SW 1271 (cell line): ENCODE data around the gene RPS10.

Experiments
- DNase-seq, 2 experiments: peaks; one replicate each; lab custom pipeline; 2025; lab: John Stamatoyannopoulos, UW

Gene RPS10

GRCh38 chr6:34370361-34370760 lies 55.5 kb downstream of the RPS10 start:
- no peak for DNase-seq

GRCh38 chr6:34369385-34369784 lies 56.5 kb downstream of the RPS10 start:
- no peak for DNase-seq
